ENCODE data around the gene MCTP1.
"Not testable (repeated sequence)": the region's sequence is repeated elsewhere in the genome, so short reads cannot be mapped to it uniquely, and the experiment has no call there.

Gene MCTP1

DNA sequence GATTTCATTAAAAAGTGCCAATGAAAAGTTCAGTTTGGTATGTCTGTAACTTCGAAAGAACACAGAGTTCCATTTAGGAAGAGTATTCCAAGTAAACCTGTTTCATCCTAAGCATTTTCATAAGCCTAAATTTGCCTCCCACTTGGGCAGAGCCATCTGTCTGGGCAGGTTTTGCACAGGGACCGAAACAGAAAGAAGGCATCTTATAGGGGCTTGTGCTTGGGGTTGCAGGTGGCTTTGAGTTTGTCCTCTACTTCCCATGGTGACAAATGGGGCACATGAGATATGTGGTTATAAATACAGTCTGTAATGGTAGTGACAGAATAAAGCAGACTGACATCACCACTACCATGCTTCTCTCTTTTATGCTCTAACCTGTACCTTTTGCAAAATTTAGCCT is 63.7 kb downstream of the MCTP1 start:
- TF ChIP-seq, protein P1, sequence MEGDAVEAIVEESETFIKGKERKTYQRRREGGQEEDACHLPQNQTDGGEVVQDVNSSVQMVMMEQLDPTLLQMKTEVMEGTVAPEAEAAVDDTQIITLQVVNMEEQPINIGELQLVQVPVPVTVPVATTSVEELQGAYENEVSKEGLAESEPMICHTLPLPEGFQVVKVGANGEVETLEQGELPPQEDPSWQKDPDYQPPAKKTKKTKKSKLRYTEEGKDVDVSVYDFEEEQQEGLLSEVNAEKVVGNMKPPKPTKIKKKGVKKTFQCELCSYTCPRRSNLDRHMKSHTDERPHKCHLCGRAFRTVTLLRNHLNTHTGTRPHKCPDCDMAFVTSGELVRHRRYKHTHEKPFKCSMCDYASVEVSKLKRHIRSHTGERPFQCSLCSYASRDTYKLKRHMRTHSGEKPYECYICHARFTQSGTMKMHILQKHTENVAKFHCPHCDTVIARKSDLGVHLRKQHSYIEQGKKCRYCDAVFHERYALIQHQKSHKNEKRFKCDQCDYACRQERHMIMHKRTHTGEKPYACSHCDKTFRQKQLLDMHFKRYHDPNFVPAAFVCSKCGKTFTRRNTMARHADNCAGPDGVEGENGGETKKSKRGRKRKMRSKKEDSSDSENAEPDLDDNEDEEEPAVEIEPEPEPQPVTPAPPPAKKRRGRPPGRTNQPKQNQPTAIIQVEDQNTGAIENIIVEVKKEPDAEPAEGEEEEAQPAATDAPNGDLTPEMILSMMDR (IDR thresholded peaks at IDR 0.05; ENCODE audit: insufficient read depth, low read depth, low read length, missing control alignments) = no peak
- no peak for DNase-seq (ENCODE audit: low read depth)
- H3K4me3 ChIP-seq (ENCODE audit: low read depth, low read length) = no peak overlapping the region

DNA sequence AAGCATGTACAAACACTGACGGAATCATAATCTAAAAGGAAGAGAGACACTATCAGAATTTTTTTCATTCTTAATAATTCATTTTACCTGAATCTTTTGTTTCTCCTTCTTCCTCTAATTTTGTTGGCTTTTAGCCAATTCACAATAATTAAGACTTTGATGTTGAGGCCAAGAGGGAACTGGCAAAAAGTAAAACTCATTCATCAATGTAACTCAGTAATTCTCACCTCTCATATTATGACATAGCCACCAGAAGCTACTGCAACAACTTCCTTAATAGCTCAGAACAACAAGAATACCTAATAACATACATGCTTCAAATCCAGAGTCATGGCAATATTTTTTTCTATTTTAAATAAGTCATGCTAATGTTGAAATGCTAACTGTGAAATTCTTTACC is 64.5 kb downstream of the MCTP1 start:
- DNase-seq (ENCODE audit: low read depth) = no peak
- TF ChIP-seq, protein P1 (IDR thresholded peaks at IDR 0.05; ENCODE audit: insufficient read depth, low read depth, low read length, missing control alignments) = no peak
- no peak overlapping the region for H3K4me3 ChIP-seq (ENCODE audit: low read depth, low read length)

DNA sequence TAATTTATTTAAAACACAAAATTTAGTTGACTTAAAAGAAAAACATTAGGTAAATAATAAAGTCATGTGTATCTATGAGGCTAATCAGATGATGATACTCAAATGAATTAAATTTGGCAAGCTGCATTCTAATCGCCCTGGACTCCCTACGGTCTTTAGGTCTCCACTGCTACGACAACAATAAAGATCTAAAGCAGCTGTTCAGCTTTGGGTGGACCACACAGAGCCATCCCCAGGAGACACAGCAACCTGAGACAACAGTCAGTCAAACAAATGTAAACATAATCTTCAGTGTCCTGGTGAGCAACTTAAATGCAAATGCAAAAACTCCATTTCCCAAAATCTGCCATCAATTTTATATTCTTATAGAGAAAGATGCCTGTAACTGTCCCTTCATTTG is 65.5 kb downstream of the MCTP1 start:
- DNase-seq (ENCODE audit: low read depth) = no peak

DNA sequence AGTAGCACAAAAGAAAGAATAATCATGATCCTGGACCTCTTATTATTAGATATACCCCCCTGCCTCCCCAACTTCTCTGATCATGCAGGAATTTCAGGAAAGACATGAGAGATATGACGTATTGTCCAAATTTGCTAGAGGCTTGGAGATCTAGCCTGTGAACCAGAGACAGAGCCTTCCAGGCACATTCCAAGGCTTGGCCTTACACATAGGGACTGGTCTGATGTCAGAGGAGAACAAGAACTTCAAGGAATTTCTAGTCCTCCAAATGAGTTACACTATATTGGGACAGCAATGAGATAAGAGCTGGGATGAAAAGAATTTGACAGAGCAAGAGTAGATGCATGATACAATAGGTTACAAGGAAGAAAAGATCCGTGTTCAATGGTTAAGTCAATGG is 67.0 kb downstream of the MCTP1 start:
- no peak for DNase-seq (ENCODE audit: low read depth)
- TF ChIP-seq, protein P1 (IDR thresholded peaks at IDR 0.05; ENCODE audit: insufficient read depth, low read depth, low read length, missing control alignments) = no peak

More for the DNA sequence above, 65.5 kb downstream of the MCTP1 start:
- no peak overlapping the region for H3K4me3 ChIP-seq (ENCODE audit: low read depth, low read length)
- TF ChIP-seq, protein P1 (IDR thresholded peaks at IDR 0.05; ENCODE audit: insufficient read depth, low read depth, low read length, missing control alignments) = no peak

DNA sequence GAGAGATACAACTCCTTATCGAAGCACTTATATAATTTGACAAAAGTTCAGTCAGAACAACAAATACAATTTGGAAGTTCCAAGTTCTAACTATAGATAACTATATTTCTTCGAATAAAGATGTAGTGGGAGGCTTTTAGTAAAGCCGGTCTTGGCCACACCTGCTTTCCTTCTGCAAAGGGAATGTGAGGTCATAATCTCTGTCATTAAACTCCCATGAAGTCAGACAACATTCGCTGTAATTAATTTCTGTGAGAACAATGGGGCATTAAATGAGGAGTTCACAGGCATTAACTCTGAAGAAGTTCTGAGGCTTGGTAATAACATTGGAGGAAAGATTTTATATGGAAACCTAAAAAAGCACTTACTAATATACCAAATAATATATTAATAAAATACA is 67.5 kb downstream of the MCTP1 start:
- H3K4me3 ChIP-seq (ENCODE audit: low read depth, low read length) = no peak overlapping the region
- no peak for DNase-seq (ENCODE audit: low read depth)
- TF ChIP-seq, protein P1 (IDR thresholded peaks at IDR 0.05; ENCODE audit: insufficient read depth, low read depth, low read length, missing control alignments) = no peak

More for the DNA sequence above, 67.0 kb downstream of the MCTP1 start:
- H3K4me3 ChIP-seq (ENCODE audit: low read depth, low read length) = no peak overlapping the region

DNA sequence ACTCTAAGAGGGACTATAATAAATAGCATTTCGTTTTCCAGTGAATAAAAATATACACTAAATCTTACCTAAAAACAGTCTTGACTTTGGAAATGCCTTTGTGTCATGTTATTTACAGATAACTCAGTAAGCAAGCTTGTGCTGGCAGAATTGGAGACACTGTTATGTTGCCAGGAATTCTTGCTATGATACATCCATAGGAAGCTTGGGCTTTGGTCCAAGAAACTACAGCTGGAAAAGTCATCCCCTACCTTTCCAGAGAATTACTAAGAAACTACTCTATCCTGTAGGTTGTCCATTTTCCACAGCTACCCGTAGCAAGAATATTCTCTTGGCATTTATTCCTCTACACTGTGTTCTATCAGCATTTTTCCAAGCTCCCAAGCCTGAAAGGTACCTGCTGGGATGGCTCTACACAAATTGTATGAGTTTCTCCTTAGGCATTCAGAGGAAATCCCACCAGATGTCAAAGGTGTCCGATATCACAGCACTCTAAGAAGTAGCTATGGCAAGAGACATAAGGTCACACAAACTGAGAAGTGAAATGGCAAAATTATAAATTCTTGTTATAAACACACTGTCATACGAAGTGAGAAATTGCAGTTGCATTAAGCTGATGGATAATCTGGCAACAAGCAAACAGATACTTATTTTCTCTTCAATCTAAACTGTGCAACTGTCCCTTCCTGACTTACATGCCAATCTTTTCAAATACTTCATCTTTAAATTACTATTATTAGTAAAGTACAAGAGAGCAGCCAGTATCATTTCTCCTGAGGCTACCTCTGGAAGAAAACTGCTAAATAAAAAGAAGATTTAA is 68.5 kb downstream of the MCTP1 start:
- H3K4me3 ChIP-seq (ENCODE audit: low read depth, low read length) = no peak overlapping the region
- TF ChIP-seq, protein P1 (IDR thresholded peaks at IDR 0.05; ENCODE audit: insufficient read depth, low read depth, low read length, missing control alignments) = no peak
- DNase-seq (ENCODE audit: low read depth) = no peak

DNA sequence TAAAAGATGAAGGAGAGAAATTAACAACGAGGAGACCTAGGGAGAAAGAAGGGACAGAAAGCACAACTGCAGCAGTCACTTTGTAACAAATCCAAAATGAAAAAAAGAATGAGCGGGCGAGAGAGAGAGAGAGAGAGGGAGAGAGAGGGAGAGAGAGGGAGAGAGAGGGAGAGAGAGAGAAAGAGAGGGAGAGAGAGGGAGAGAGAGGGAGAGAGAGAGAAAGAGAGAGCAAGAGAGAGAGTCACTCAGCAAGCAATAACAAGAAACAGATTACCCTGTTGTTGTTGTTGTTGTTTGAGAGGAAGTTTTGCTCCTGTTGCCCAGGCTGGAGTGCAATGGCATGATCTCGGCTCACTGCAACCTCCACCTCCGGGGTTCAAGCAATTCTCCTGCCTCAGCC is 77.1 kb downstream of the MCTP1 start:
- not testable (repeated sequence) for H3K4me3 ChIP-seq (ENCODE audit: low read depth, low read length); DNase-seq (ENCODE audit: low read depth)
